GM10847 (cell line): ENCODE results near the gene IFT52.

Experiments used
- POLR2A ChIP-seq: IDR thresholded peaks from 2 replicates; pipeline ENCODE4 v1.6.1; 2011; ENCODE audit not compliant: insufficient read length; ENCODE audit errors: extremely low read depth

IFT52 gene

DNA sequence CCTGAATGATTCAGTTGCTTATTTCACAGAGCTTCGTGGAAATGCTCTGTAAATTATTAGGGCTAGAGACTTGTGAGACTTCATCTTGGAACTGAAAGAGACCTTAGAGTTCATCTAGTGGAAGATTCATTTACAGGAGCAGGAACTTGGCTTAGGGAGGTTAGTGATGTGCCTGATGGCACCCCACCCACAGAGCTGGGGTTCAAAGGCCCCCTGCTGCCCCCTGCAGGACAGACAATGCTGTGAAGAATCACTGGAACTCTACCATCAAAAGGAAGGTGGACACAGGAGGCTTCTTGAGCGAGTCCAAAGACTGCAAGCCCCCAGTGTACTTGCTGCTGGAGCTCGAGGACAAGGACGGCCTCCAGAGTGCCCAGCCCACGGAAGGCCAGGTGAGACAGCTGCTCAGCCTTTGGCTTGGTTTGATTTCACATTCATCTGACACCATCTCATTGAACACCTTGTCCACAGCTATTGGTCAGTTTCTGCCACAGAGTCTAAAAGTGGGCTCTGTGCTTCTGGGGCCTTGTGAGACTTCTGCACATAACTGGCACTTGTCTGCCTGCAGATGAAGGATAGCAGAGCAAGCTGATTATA is 101.3 kb downstream of the IFT52 start:
- no peak for TF ChIP-seq POLR2A

DNA sequence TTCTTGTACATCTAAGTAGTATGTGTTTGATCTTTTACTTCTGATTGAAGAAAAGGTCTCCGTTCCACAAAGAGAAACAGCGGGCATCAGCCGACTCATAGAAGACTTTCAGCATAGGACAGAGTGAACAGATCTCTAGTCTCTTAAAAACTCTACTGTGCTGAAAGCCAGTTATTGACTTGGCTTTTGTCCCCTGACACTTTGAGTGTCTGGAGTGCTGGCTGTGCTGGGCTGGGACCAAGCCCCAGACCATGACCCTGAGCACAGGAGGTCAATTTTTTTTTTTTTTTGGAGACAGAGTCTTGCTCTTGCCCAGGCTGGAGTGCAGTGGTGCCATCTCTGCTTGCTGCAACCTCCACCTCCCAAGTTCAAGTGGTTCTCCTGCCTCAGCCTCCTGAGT is 104.0 kb downstream of the IFT52 start:
- no peak for TF ChIP-seq POLR2A

DNA sequence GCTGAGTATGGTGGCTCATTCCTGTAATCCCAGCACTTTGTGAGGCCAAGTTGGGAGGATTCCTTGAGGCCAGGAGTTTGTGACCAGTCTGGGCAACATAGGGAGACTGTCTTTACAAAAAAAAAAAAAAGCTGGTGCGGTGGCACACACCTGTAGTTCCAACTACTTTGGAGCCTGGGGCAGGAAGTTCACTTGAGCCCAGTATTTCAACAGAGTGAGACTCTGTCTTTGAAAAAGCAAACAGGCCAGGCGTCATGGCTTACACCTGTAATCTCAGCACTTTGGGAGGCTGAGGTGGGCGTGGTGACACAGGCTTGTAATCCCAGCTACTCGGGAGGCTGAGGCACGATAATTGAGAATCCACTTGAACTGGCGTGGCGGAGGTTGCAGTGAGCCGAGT is 104.8 kb downstream of the IFT52 start:
- no peak for TF ChIP-seq POLR2A
